K562 (cell line): ENCODE data around the gene CDKN3. TPM values are rescaled to one million over a fixed set of nuclear protein-coding genes. Genes with fewer than 3 reads are reported as not detected.

Experiments used
- BACH1 ChIP-seq: fragments of 200-800 bp; sonication (Bioruptor generic); IDR thresholded peaks from 2 replicates; pipeline ENCODE4 v1.6.1; 2016; ENCODE audit warnings: missing genetic modification characterization, missing compliant biosample characterization
- BDP1 ChIP-seq: IDR thresholded peaks from 3 replicates; pipeline ENCODE4 v1.6.1; 2011; ENCODE audit not compliant: insufficient read length, insufficient read depth
- EZH2 ChIP-seq: IDR thresholded peaks from 2 replicates; pipeline ENCODE4 v1.6.1; 2012; ENCODE audit warnings: low read depth, mild to moderate bottlenecking, inconsistent platforms, low read length, borderline replicate concordance
- FOXK1 ChIP-seq: sonication (generic); formaldehyde crosslinking; IDR thresholded peaks from 2 replicates; pipeline ENCODE4 v1.8.0; 2022; ENCODE audit warnings: missing genetic modification reagents, mild to moderate bottlenecking, borderline replicate concordance
- GATAD2B ChIP-seq: fragments of 450-650 bp; IDR thresholded peaks from 2 replicates; pipeline ENCODE4 v1.6.1; 2017; ENCODE audit warnings: mild to moderate bottlenecking, borderline replicate concordance
- HDAC8 ChIP-seq: fragments of 450-650 bp; IDR thresholded peaks from 2 replicates; pipeline ENCODE4 v1.6.1; 2016; ENCODE audit warnings: mild to moderate bottlenecking, missing genetic modification characterization, moderate library complexity, missing compliant biosample characterization
- KDM5B ChIP-seq: fragments of 200-600 bp; sonication (generic); IDR thresholded peaks from 2 replicates; pipeline ENCODE4 v1.6.1; 2012; ENCODE audit warnings: low read depth, mild to moderate bottlenecking, moderate library complexity, low read length, control low read depth, inconsistent platforms; ENCODE audit not compliant: insufficient replicate concordance
- MYC ChIP-seq, 2 experiments: fragments of 250-450 bp in 1 of 2; sonication (Bioruptor Pico) in 1 of 2; IDR thresholded peaks; 2 replicates each; pipeline versions ENCODE4 v1.5.1 to v1.6.1; 2012 to 2021; ENCODE audit warnings: low read depth in 2 of 2, borderline replicate concordance in 1 of 2, improper control_type of control experiment in 1 of 2, low read length in 1 of 2, mild to moderate bottlenecking in 1 of 2, moderate library complexity in 1 of 2
- SETDB1 ChIP-seq: IDR thresholded peaks from one replicate; pipeline ENCODE4 v1.6.1; 2012; ENCODE audit warnings: low read length, control low read depth, inconsistent platforms
- ZNF143 ChIP-seq: sonication (generic); formaldehyde crosslinking; IDR thresholded peaks from 2 replicates; pipeline ENCODE4 v1.9.0; 2022; ENCODE audit warnings: mild to moderate bottlenecking, missing genetic modification reagents
- polyA plus RNA-seq, 8 experiments: library from polyadenylated mRNA; depleted of rRNA in 4 of 8; stranded (reverse) in 5 of 8; unstranded in 3 of 8; fragments of >200 nt; fragmentation: Nextera tagmentation in 2 of 8; fragmentation: Illumina TruSeq in 1 of 8; extraction: Ambion mirVana in 2 of 8; extraction: Trizol in 1 of 8; gene quantifications; 2 replicates each; pipeline versions ENCODE4 v1.2.1 to v1.2.3, GENCODE V29; 2011 to 2014; ENCODE audit warnings: inconsistent platforms in 1 of 8, missing spikeins in 1 of 8
- total RNA-seq, 7 experiments: library from RNA; depleted of rRNA in 6 of 7; stranded (reverse); fragments of >200 nt in 6 of 7; fragmentation: Illumina TruSeq in 2 of 7; extraction: Trizol in 2 of 7; gene quantifications; 2 replicates each; pipeline versions ENCODE4 v1.2.1 to v1.2.3, GENCODE V29; 2011 to 2021; ENCODE audit warnings: low replicate concordance in 1 of 7
- TF ChIP-seq, protein P1 (sequence below): fragments of 450-650 bp; IDR thresholded peaks from 2 replicates; pipeline ENCODE4 v1.6.1; 2016; ENCODE audit warnings: mild to moderate bottlenecking, moderate library complexity
- TF ChIP-seq, protein P2 (sequence below): IDR thresholded peaks from 2 replicates; pipeline ENCODE4 v1.6.1; 2012; ENCODE audit warnings: low read depth, low read length, improper control_type of control experiment, borderline replicate concordance

The CDKN3 gene
- total and polyA plus RNA-seq, 9 of the 15 experiments (the other 6 are each of a cell fraction or from before 2014, with no cell fraction given) = 41.3 to 128 (median 70.7) TPM

DNA sequence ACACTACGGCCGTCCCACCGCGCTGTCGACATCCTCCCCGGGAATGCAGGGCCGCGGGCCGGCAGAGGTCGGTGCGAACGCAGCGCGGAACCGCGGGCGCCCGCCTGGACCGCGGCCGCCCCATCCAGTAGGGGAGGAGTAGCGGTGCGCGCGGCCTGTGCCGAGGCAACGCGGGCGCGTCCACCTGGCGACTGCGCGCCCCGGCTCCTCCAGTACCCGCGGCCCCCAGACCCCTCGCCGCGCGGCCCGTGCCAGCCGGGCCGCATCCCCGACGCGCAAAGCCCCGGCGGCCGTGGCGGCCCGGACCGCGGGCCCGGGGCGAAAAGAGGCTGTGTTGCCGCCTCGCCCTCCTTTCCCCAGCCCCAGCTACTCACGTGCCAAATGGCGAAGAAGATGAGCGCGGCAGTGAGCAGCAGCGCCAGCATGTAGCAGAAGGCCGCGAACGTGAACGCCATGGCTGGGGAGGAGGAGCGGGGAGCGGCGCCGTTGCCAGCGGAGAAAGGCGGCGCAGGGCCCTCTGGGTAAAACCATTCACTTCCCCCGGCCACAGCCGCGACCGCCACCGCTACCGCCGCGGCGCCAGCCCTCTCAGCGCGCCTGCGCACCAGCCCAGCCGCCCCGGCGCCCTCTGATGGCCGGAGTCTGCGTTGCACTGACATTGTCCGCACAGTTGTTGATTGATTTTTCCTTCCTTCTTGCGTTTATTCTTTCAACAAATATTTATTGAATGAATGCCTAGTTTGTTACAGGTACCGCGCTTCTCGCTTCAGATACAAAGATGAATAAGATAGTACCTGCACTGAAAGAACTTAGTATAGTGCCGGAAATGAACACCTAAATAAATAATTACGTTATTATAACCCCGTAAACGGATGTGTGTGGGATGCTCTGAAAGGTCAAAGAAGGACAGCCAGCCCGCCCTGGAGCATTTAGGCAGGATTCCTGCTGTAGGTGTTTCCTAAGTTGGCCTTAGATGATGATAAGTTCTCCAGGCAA, 44.4 kb downstream of the CDKN3 start, which contains the start of gene CNIH1 (continued):
- peak; percentile 45; the same call in 1 of the 2 replicates for TF ChIP-seq MYC (IDR thresholded peaks at IDR 0.05; ENCODE audit: low read depth, low read length)
- no peak for TF ChIP-seq MYC (CRISPR knock-in tag; IDR thresholded peaks at IDR 0.05; ENCODE audit: borderline replicate concordance, low read depth)
- TF ChIP-seq BACH1 = no peak
- TF ChIP-seq, protein P1, sequence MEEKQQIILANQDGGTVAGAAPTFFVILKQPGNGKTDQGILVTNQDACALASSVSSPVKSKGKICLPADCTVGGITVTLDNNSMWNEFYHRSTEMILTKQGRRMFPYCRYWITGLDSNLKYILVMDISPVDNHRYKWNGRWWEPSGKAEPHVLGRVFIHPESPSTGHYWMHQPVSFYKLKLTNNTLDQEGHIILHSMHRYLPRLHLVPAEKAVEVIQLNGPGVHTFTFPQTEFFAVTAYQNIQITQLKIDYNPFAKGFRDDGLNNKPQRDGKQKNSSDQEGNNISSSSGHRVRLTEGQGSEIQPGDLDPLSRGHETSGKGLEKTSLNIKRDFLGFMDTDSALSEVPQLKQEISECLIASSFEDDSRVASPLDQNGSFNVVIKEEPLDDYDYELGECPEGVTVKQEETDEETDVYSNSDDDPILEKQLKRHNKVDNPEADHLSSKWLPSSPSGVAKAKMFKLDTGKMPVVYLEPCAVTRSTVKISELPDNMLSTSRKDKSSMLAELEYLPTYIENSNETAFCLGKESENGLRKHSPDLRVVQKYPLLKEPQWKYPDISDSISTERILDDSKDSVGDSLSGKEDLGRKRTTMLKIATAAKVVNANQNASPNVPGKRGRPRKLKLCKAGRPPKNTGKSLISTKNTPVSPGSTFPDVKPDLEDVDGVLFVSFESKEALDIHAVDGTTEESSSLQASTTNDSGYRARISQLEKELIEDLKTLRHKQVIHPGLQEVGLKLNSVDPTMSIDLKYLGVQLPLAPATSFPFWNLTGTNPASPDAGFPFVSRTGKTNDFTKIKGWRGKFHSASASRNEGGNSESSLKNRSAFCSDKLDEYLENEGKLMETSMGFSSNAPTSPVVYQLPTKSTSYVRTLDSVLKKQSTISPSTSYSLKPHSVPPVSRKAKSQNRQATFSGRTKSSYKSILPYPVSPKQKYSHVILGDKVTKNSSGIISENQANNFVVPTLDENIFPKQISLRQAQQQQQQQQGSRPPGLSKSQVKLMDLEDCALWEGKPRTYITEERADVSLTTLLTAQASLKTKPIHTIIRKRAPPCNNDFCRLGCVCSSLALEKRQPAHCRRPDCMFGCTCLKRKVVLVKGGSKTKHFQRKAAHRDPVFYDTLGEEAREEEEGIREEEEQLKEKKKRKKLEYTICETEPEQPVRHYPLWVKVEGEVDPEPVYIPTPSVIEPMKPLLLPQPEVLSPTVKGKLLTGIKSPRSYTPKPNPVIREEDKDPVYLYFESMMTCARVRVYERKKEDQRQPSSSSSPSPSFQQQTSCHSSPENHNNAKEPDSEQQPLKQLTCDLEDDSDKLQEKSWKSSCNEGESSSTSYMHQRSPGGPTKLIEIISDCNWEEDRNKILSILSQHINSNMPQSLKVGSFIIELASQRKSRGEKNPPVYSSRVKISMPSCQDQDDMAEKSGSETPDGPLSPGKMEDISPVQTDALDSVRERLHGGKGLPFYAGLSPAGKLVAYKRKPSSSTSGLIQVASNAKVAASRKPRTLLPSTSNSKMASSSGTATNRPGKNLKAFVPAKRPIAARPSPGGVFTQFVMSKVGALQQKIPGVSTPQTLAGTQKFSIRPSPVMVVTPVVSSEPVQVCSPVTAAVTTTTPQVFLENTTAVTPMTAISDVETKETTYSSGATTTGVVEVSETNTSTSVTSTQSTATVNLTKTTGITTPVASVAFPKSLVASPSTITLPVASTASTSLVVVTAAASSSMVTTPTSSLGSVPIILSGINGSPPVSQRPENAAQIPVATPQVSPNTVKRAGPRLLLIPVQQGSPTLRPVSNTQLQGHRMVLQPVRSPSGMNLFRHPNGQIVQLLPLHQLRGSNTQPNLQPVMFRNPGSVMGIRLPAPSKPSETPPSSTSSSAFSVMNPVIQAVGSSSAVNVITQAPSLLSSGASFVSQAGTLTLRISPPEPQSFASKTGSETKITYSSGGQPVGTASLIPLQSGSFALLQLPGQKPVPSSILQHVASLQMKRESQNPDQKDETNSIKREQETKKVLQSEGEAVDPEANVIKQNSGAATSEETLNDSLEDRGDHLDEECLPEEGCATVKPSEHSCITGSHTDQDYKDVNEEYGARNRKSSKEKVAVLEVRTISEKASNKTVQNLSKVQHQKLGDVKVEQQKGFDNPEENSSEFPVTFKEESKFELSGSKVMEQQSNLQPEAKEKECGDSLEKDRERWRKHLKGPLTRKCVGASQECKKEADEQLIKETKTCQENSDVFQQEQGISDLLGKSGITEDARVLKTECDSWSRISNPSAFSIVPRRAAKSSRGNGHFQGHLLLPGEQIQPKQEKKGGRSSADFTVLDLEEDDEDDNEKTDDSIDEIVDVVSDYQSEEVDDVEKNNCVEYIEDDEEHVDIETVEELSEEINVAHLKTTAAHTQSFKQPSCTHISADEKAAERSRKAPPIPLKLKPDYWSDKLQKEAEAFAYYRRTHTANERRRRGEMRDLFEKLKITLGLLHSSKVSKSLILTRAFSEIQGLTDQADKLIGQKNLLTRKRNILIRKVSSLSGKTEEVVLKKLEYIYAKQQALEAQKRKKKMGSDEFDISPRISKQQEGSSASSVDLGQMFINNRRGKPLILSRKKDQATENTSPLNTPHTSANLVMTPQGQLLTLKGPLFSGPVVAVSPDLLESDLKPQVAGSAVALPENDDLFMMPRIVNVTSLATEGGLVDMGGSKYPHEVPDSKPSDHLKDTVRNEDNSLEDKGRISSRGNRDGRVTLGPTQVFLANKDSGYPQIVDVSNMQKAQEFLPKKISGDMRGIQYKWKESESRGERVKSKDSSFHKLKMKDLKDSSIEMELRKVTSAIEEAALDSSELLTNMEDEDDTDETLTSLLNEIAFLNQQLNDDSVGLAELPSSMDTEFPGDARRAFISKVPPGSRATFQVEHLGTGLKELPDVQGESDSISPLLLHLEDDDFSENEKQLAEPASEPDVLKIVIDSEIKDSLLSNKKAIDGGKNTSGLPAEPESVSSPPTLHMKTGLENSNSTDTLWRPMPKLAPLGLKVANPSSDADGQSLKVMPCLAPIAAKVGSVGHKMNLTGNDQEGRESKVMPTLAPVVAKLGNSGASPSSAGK = no peak
- TF ChIP-seq GATAD2B = peak; percentile 48; the same call in 1 of the 2 replicates
- TF ChIP-seq HDAC8 (tag) = peak; percentile 81; the same call in 1 of the 2 replicates
- TF ChIP-seq EZH2 = no peak
- TF ChIP-seq KDM5B = peak; percentile 64
- TF ChIP-seq ZNF143 (CRISPR knock-in tag) = peak; percentile 76
- no peak for TF ChIP-seq FOXK1 (CRISPR knock-in tag)
- TF ChIP-seq SETDB1 = no peak
- TF ChIP-seq, protein P2, sequence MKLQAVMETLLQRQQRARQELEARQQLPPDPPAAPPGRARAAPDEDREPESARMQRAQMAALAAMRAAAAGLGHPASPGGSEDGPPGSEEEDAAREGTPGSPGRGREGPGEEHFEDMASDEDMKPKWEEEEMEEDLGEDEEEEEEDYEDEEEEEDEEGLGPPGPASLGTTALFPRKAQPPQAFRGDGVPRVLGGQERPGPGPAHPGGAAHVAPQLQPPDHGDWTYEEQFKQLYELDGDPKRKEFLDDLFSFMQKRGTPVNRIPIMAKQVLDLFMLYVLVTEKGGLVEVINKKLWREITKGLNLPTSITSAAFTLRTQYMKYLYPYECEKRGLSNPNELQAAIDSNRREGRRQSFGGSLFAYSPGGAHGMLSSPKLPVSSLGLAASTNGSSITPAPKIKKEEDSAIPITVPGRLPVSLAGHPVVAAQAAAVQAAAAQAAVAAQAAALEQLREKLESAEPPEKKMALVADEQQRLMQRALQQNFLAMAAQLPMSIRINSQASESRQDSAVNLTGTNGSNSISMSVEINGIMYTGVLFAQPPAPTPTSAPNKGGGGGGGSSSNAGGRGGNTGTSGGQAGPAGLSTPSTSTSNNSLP = peak; percentile 53; the same call in 1 of the 2 replicates
- no peak for TF ChIP-seq BDP1
